GM12878 (cell line): ENCODE results near the gene MYLK4.

ENCODE experiments used
- RBBP5 ChIP-seq: fragments of 200-600 bp; sonication (generic); conservative IDR thresholded peaks from 2 replicates; pipeline ENCODE4 v1.6.1; 2016
- SMAD1 ChIP-seq: fragments of 450-650 bp; IDR thresholded peaks from 2 replicates; pipeline ENCODE4 v1.6.1; 2018; ENCODE audit warnings: mild to moderate bottlenecking, low read depth; ENCODE audit not compliant: partially characterized antibody
- TF ChIP-seq, protein P1 (sequence below), 3 experiments: IDR thresholded peaks in 2 of 3; conservative IDR thresholded peaks in 1 of 3; 2 replicates each; pipeline ENCODE4 v1.5.1; 2011; ENCODE audit warnings: low read depth in 3 of 3, low read length in 3 of 3, mild to moderate bottlenecking in 3 of 3, control low read depth in 2 of 3, moderate library complexity in 2 of 3, inconsistent platforms in 1 of 3, mixed read lengths in 1 of 3; ENCODE audit not compliant: control insufficient read depth in 2 of 3, insufficient read depth in 1 of 3; ENCODE audit errors: extremely low read depth in 1 of 3
- TF ChIP-seq, protein P2 (sequence below): fragments of 450-650 bp; IDR thresholded peaks from 2 replicates; pipeline ENCODE4 v1.6.1; 2014; ENCODE audit warnings: mild to moderate bottlenecking

DNA sequence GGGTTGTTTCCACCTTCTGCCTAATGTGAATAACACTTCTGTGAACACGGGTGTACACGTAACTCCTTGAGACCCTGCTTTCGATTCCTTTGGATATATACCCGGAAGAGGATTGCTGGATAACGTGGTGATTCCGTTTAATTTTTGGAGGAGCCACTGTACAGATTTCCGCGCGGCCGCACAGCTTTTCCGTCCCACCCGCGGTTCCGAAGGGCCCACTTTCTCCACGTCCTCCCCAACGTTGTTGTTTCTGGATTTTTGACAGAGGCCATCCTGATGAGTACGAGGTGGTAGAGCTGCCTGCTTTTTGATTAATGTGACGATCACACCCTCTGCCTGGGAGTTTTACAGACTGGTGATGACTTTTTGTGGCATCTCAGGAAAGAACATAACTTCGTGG, 114.0 kb downstream of the MYLK4 start:
- TF ChIP-seq, protein P1, sequence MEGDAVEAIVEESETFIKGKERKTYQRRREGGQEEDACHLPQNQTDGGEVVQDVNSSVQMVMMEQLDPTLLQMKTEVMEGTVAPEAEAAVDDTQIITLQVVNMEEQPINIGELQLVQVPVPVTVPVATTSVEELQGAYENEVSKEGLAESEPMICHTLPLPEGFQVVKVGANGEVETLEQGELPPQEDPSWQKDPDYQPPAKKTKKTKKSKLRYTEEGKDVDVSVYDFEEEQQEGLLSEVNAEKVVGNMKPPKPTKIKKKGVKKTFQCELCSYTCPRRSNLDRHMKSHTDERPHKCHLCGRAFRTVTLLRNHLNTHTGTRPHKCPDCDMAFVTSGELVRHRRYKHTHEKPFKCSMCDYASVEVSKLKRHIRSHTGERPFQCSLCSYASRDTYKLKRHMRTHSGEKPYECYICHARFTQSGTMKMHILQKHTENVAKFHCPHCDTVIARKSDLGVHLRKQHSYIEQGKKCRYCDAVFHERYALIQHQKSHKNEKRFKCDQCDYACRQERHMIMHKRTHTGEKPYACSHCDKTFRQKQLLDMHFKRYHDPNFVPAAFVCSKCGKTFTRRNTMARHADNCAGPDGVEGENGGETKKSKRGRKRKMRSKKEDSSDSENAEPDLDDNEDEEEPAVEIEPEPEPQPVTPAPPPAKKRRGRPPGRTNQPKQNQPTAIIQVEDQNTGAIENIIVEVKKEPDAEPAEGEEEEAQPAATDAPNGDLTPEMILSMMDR (IDR thresholded peaks at IDR 0.05 in 2 of 3, conservative IDR thresholded peaks at IDR 0.05 in 1 of 3; ENCODE audit: control insufficient read depth in 2 of 3, extremely low read depth in 1 of 3, insufficient read depth in 1 of 3, low read depth in 3 of 3, low read length in 3 of 3) = no peak
- TF ChIP-seq, protein P2, sequence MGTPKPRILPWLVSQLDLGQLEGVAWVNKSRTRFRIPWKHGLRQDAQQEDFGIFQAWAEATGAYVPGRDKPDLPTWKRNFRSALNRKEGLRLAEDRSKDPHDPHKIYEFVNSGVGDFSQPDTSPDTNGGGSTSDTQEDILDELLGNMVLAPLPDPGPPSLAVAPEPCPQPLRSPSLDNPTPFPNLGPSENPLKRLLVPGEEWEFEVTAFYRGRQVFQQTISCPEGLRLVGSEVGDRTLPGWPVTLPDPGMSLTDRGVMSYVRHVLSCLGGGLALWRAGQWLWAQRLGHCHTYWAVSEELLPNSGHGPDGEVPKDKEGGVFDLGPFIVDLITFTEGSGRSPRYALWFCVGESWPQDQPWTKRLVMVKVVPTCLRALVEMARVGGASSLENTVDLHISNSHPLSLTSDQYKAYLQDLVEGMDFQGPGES = no peak
- TF ChIP-seq RBBP5 (no peak), SMAD1 (no peak)
